Measurements from ENCODE around the gene FLOT2. TPM values are rescaled to one million over a fixed set of nuclear protein-coding genes. Genes with fewer than 3 reads are reported as not detected.

FLOT2 gene
- 39.8 and 48.9 TPM in 2 replicates for total RNA-seq
- 81.1 and 95.4 TPM in 2 replicates for polyA plus RNA-seq
- polyA plus RNA-seq (2012): 90.5 and 106 TPM in 2 replicates
- polyA minus RNA-seq (ENCODE audit: low replicate concordance): 265 and 289 TPM in 2 replicates

DNA sequence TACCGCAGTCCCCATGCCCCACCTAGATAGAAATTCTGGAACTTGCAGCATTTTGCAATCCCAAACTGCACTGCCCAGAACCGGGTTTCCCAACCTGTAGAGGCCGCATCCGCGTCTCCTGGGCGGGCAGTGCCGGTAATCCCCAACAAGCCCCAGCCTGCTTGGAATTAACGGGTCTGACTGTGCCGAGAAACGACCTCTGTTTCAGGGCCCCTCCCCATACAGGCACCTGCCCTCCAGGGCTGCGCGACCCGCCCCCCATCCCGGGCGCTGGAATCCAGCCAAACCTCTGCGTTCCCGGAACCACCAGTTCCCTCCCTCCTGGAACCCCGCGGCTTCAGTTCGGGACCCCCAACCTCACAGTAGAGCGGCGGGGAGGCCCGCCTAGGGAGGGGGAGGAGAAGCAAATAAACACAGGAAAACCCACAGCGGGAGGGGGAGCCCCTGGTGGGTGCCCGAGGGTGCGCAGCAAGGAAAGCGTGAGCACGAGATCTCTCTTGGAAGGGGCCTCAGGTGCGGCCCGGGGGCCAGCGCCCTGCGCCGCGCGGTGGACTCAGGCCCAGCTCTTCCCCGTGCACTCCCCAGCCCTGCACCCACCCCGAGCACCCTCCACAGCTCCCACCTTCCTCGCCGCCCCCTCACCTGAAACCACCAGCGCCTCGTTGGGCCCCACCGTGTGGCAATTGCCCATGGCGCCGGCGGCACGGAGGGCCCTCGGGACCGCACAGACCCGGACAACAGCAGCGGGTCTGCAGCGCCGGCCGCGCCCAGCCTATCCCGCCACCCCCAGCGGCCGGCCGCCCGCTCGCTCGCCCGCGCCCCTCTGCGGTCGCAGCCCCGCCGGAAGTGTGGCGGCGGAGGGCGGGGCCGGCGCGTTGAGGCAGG is at the start of gene FLOT2:
Gene FLOT2, minus strand, starts transcription at position 850 of the 885 bp plus-strand sequence. Its CDS starts 159 bp downstream, at position 691.
- Histone ChIP-seq H3K79me2 (ENCODE audit: control insufficient read depth, insufficient read depth, low read length) (peaks cover 9% of the 10 kb centered on the region), H3K36me3 (ENCODE audit: control insufficient read depth, insufficient read depth, low read length) (peaks cover 3% of the 10 kb centered on the region), H4K20me1 (ENCODE audit: control insufficient read depth, extremely low read depth, insufficient read depth, low read length) (no peaks in the 10 kb centered on the region), H3K9ac (ENCODE audit: insufficient read depth, low read length) (peak within 1 kb of the TSS; percentile 73), H3K4me1 (ENCODE audit: control insufficient read depth, extremely low read depth, insufficient read depth, low read length) (peaks cover 12% of the 10 kb centered on the region), H2AFZ (ENCODE audit: low read length) (peak within 1 kb of the TSS; percentile 88), H3K9me3 (ENCODE audit: control insufficient read depth, insufficient read depth, low read depth, low read length) (no peaks in the 10 kb centered on the region), H3K4me3 (replicated peaks in 1 of 4; ENCODE audit: control extremely low read depth in 1 of 4, insufficient read depth in 1 of 4, low read depth in 3 of 4, low read length in 4 of 4) (peak within 1 kb of the TSS; percentile 59 to 97 (median 79)), H3K27ac (ENCODE audit: insufficient read depth, low read length) (peak within 1 kb of the TSS; percentile 56), H3K4me2 (ENCODE audit: extremely low read depth, insufficient read depth, low read length) (peak within 1 kb of the TSS; percentile 90), H3K27me3 (ENCODE audit: control insufficient read depth, insufficient read depth, low read length) (no peaks in the 10 kb centered on the region)
- DNase-seq (ENCODE audit: low read depth in 2 of 2): peak; percentile 31 to 52
- TF ChIP-seq EZH2 (IDR thresholded peaks at IDR 0.05; ENCODE audit: low read length, missing control alignments): no peak
- TF ChIP-seq, protein P1, sequence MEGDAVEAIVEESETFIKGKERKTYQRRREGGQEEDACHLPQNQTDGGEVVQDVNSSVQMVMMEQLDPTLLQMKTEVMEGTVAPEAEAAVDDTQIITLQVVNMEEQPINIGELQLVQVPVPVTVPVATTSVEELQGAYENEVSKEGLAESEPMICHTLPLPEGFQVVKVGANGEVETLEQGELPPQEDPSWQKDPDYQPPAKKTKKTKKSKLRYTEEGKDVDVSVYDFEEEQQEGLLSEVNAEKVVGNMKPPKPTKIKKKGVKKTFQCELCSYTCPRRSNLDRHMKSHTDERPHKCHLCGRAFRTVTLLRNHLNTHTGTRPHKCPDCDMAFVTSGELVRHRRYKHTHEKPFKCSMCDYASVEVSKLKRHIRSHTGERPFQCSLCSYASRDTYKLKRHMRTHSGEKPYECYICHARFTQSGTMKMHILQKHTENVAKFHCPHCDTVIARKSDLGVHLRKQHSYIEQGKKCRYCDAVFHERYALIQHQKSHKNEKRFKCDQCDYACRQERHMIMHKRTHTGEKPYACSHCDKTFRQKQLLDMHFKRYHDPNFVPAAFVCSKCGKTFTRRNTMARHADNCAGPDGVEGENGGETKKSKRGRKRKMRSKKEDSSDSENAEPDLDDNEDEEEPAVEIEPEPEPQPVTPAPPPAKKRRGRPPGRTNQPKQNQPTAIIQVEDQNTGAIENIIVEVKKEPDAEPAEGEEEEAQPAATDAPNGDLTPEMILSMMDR (conservative IDR thresholded peaks at IDR 0.05 in 1 of 2, IDR thresholded peaks at IDR 0.05 in 1 of 2; ENCODE audit: low read depth in 1 of 2, low read length in 2 of 2): peak; percentile 29 to 33

- Histone ChIP-seq H3K9ac (ENCODE audit: insufficient read depth, low read length) (no peak overlapping the region), H3K9me3 (ENCODE audit: control insufficient read depth, insufficient read depth, low read depth, low read length) (no peaks in the 10 kb centered on the region), H3K27ac (ENCODE audit: insufficient read depth, low read length) (peak overlapping the region; percentile 38), H3K27me3 (ENCODE audit: control insufficient read depth, insufficient read depth, low read length) (no peaks in the 10 kb centered on the region), H3K79me2 (ENCODE audit: control insufficient read depth, insufficient read depth, low read length) (peaks cover 93% of the 10 kb centered on the region), H4K20me1 (ENCODE audit: control insufficient read depth, extremely low read depth, insufficient read depth, low read length) (no peaks in the 10 kb centered on the region), H3K4me3 (replicated peaks in 1 of 4; ENCODE audit: control extremely low read depth in 1 of 4, insufficient read depth in 1 of 4, low read depth in 3 of 4, low read length in 4 of 4) (no peak overlapping the region), H3K4me2 (ENCODE audit: extremely low read depth, insufficient read depth, low read length) (peak overlapping the region; percentile 32), H3K36me3 (ENCODE audit: control insufficient read depth, insufficient read depth, low read length) (no peaks in the 10 kb centered on the region), H2AFZ (ENCODE audit: low read length) (no peak overlapping the region), H3K4me1 (ENCODE audit: control insufficient read depth, extremely low read depth, insufficient read depth, low read length) (peaks cover 7% of the 10 kb centered on the region)
- DNase-seq (ENCODE audit: low read depth in 2 of 2): peak in 1 of 2 donors; percentile 90
- TF ChIP-seq, protein P1 (conservative IDR thresholded peaks at IDR 0.05 in 1 of 2, IDR thresholded peaks at IDR 0.05 in 1 of 2; ENCODE audit: low read depth in 1 of 2, low read length in 2 of 2): no peak
- TF ChIP-seq EZH2 (IDR thresholded peaks at IDR 0.05; ENCODE audit: low read length, missing control alignments): no peak
Observed at GRCh38 chr17:28946239-28946638, 48.7 kb upstream of the FLOT2 start.

All from fibroblast of lung (primary cell).